Panc1 (cell line): ENCODE results near the gene CFAP298. TPM values are rescaled to one million over a fixed set of nuclear protein-coding genes. Genes with fewer than 3 reads are reported as not detected.

Source experiments
- ATAC-seq: fragments of 200-7000 bp; cut with Tn5 transposase; 2 replicates; pipeline ENCODE4 v1.9.1; 2020; ENCODE audit warnings: mild to moderate bottlenecking, moderate library complexity
- BruUV-seq: library from RNA; stranded (reverse); fragments of 400-500 nt; replicated peaks from 2 replicates; lab custom pipeline; 2021; lab: Mats Ljungman, UMichigan
- CTCF ChIA-PET: fragments of 300-600 bp; sonication (Branson Sonifier 250); formaldehyde crosslinking; loops from one replicate; lab custom pipeline; 2022; ENCODE audit warnings: antibody characterized with exemption; lab: Charles Lee
- POLR2A ChIA-PET: fragments of 300-600 bp; sonication (Branson Sonifier 250); formaldehyde crosslinking; loops from one replicate; lab custom pipeline; 2022; ENCODE audit warnings: antibody characterized with exemption; lab: Charles Lee
- DNase-seq: peaks from one replicate; pipeline ENCODE4 v3.0.0-alpha.2; 2010; ENCODE audit warnings: low read depth, low spot score
- H3K27ac ChIP-seq: 2 replicates; pipeline ENCODE4 v1.5.1; 2011; ENCODE audit warnings: mild to moderate bottlenecking, low read length, inconsistent platforms
- H3K27me3 ChIP-seq: fragments of 200-500 bp; sonication (Bioruptor generic); 2 replicates; pipeline ENCODE4 v1.6.0; 2014; ENCODE audit warnings: low read length, inconsistent platforms; ENCODE audit not compliant: control insufficient read depth, insufficient read depth
- H3K36me3 ChIP-seq: fragments of 200-500 bp; sonication (Bioruptor generic); 2 replicates; pipeline ENCODE4 v1.5.1; 2014; ENCODE audit warnings: inconsistent platforms, mild to moderate bottlenecking, low read length, moderate library complexity; ENCODE audit not compliant: control insufficient read depth, insufficient read depth
- H3K4me1 ChIP-seq: 2 replicates; pipeline ENCODE4 v1.5.1; 2011; ENCODE audit warnings: inconsistent platforms, mild to moderate bottlenecking, low read length, moderate library complexity; ENCODE audit not compliant: control insufficient read depth, insufficient read depth
- H3K4me3 ChIP-seq, 2 experiments: 2 replicates each; pipeline ENCODE4 v1.5.1; 2011 to 2012; ENCODE audit warnings: low read depth in 2 of 2, low read length in 2 of 2, mild to moderate bottlenecking in 2 of 2, inconsistent platforms in 1 of 2, moderate library complexity in 1 of 2
- H3K9me3 ChIP-seq: fragments of 200-500 bp; sonication (Bioruptor generic); 2 replicates; pipeline ENCODE4 v1.5.1; 2014; ENCODE audit warnings: low read depth, mild to moderate bottlenecking, inconsistent platforms, low read length, moderate library complexity; ENCODE audit not compliant: control insufficient read depth, insufficient read depth
- POLR2AphosphoS5 ChIP-seq: IDR thresholded peaks from 2 replicates; pipeline ENCODE4 v1.6.1; 2012; ENCODE audit warnings: mild to moderate bottlenecking, low read depth, low read length, moderate library complexity
- SIN3A ChIP-seq: IDR thresholded peaks from 2 replicates; pipeline ENCODE4 v1.6.1; 2012; ENCODE audit warnings: low read depth, mild to moderate bottlenecking, low read length, moderate library complexity, borderline replicate concordance; ENCODE audit not compliant: insufficient read depth
- TCF7L2 ChIP-seq: IDR thresholded peaks from 2 replicates; pipeline ENCODE4 v1.6.1; 2011; ENCODE audit warnings: mild to moderate bottlenecking, low read depth, low read length, inconsistent platforms
- in situ Hi-C: cut with HindIII; loops from 2 replicates; pipeline ENCODE4 v1.10.0; 2016; ENCODE audit warnings: low sequenced_read_pairs, low pct_unique_long_range_greater_than_20kb
- intact Hi-C: fragments of 100-400 bp; cut with micrococcal nuclease; formaldehyde crosslinking; loops from one replicate; pipeline ENCODE4 v1.10.0; 2022; ENCODE audit not compliant: unreplicated experiment
- total RNA-seq: library from RNA; stranded (reverse); gene quantifications from one replicate; pipeline ENCODE4 v1.2.1, GENCODE V29; 2021; ENCODE audit not compliant: unreplicated experiment
- TF ChIP-seq, protein P1 (sequence below), 2 experiments: IDR thresholded peaks; 2 replicates each; pipeline ENCODE4 v1.6.1; 2011 to 2012; ENCODE audit warnings: low read depth in 2 of 2, control low read depth in 1 of 2, low read length in 1 of 2, mild to moderate bottlenecking in 1 of 2, moderate library complexity in 1 of 2; ENCODE audit not compliant: insufficient read depth in 1 of 2
- TF ChIP-seq, protein P2 (sequence below): fragments of 450-650 bp; IDR thresholded peaks from 2 replicates; pipeline ENCODE4 v1.5.1; 2017; ENCODE audit warnings: mild to moderate bottlenecking

CFAP298 gene
- total RNA-seq, 1 experiment from 2014 or later = 42.0 TPM

DNA sequence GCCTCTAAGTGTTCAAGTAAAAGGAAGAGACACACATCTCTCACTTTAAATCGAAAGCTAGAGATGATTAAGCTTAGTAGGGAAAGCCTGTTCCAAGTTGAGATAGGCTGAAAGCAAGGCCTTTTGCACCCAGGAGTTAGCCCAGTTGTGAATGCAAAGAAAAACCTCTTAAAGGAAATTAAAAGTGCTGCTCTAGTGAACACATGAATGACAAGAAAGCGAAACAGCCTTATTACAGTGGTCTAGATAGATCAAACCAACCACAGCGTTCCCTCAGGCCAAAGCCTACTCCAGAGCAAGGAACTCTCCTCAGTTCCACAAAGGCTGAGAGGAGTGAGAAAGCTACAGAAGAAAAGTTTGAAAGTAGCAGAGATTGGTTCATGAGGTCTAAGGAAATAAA, 41.7 kb downstream of the CFAP298 start:
- TF ChIP-seq, protein P1, sequence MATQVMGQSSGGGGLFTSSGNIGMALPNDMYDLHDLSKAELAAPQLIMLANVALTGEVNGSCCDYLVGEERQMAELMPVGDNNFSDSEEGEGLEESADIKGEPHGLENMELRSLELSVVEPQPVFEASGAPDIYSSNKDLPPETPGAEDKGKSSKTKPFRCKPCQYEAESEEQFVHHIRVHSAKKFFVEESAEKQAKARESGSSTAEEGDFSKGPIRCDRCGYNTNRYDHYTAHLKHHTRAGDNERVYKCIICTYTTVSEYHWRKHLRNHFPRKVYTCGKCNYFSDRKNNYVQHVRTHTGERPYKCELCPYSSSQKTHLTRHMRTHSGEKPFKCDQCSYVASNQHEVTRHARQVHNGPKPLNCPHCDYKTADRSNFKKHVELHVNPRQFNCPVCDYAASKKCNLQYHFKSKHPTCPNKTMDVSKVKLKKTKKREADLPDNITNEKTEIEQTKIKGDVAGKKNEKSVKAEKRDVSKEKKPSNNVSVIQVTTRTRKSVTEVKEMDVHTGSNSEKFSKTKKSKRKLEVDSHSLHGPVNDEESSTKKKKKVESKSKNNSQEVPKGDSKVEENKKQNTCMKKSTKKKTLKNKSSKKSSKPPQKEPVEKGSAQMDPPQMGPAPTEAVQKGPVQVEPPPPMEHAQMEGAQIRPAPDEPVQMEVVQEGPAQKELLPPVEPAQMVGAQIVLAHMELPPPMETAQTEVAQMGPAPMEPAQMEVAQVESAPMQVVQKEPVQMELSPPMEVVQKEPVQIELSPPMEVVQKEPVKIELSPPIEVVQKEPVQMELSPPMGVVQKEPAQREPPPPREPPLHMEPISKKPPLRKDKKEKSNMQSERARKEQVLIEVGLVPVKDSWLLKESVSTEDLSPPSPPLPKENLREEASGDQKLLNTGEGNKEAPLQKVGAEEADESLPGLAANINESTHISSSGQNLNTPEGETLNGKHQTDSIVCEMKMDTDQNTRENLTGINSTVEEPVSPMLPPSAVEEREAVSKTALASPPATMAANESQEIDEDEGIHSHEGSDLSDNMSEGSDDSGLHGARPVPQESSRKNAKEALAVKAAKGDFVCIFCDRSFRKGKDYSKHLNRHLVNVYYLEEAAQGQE (IDR thresholded peaks at IDR 0.05; ENCODE audit: insufficient read depth in 1 of 2, low read depth in 2 of 2, low read length in 1 of 2) = no peak
- TF ChIP-seq, protein P2, sequence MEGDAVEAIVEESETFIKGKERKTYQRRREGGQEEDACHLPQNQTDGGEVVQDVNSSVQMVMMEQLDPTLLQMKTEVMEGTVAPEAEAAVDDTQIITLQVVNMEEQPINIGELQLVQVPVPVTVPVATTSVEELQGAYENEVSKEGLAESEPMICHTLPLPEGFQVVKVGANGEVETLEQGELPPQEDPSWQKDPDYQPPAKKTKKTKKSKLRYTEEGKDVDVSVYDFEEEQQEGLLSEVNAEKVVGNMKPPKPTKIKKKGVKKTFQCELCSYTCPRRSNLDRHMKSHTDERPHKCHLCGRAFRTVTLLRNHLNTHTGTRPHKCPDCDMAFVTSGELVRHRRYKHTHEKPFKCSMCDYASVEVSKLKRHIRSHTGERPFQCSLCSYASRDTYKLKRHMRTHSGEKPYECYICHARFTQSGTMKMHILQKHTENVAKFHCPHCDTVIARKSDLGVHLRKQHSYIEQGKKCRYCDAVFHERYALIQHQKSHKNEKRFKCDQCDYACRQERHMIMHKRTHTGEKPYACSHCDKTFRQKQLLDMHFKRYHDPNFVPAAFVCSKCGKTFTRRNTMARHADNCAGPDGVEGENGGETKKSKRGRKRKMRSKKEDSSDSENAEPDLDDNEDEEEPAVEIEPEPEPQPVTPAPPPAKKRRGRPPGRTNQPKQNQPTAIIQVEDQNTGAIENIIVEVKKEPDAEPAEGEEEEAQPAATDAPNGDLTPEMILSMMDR = no peak
- TF ChIP-seq POLR2AphosphoS5 (no peak), TCF7L2 (no peak), SIN3A (no peak)
- in situ Hi-C loops (no loop called here), intact Hi-C loops (no loop called here)
- CTCF ChIA-PET = interaction anchor here (2.2 kb wide), 1 partner anchor 168 kb away, joined by 8 read pairs; no protein-coding TSS in a partner anchor
- POLR2A ChIA-PET = no interaction called here
- Histone ChIP-seq H3K9me3 (no peaks in the 10 kb centered on the region), H3K4me3 (no peak overlapping the region; a peak in 1 of 4 replicates), H3K27ac (no peak overlapping the region), H3K36me3 (no peaks in the 10 kb centered on the region), H3K4me1 (0 out of 2 replicates have a peak, but pooled peaks cover 2% of the 10 kb centered on the region), H3K27me3 (no peaks in the 10 kb centered on the region)
- DNase-seq (no peak), ATAC-seq (no peak)
- no TSS peak for BruUV-seq

DNA sequence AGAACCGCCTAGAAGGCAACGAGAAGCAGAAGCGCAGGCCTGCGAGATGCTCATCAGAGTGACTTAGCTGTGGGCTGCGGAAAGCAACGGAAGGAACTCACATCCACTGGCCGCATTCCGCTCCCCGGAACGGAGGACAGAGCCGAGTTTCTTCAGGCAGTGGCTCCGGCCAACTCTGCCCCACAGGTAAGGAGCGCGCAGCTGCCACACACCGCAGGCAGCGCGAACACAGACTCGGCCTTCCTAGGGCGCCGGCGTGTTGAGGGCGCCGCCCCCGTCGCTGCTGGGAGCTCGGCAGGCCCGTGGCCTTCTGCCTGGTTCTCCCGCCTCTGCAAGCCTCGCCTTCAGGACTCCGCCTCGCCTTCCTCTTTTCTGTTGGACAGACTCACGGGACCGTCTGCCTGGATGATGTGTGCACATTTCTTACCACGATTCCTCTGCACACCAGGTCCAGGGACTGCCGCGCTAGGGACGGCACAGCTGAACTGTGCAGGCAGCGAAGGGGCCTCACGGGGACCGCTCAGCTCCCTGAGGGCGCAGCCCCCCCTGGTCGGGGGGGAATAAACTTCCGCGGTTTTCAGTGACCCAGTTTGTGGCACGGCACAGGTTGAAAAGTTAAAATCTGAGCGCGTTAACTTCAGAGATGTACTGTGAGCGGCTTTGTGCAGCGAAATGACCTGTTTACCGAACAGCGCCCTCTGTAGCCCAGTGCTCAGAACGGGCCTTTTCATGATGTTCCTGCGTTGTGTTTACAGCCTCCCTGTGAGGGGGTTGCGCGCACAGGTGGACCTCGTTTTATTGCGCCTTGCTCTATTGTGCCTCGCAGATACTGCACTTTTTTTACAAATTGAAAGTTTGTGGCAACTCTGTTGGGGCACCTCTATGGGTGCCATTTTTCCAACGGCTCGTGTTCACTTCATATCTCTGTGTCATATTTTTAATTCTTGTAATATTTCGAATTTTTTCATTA, 42.6 kb downstream of the CFAP298 start:
- peak; percentile 57 for DNase-seq
- Histone ChIP-seq H3K27ac (peak overlapping the region; percentile 59; the same call in 1 of the 2 replicates), H3K4me3 (peak overlapping the region; percentile 65 to 87), H3K27me3 (no peaks in the 10 kb centered on the region), H3K9me3 (no peaks in the 10 kb centered on the region), H3K36me3 (no peaks in the 10 kb centered on the region), H3K4me1 (0 out of 2 replicates have a peak, but pooled peaks cover 2% of the 10 kb centered on the region)
- peak; percentile 95 for ATAC-seq
- ChIA-PET POLR2A (no interaction called here), CTCF (interaction anchor here (0.6 to 2.2 kb wide), 2 partner anchors 167 to 173 kb away, joined by 4 to 8 read pairs; no protein-coding TSS in a partner anchor)
- intact Hi-C loops = no loop called here
- in situ Hi-C loops = no loop called here
- TF ChIP-seq, protein P2 = peak; percentile 89
- TF ChIP-seq, protein P1 (IDR thresholded peaks at IDR 0.05; ENCODE audit: insufficient read depth in 1 of 2, low read depth in 2 of 2, low read length in 1 of 2) = no peak
- BruUV-seq = no TSS peak
